ENCODE measurements around the gene NOL6. TPM values are rescaled to one million over a fixed set of nuclear protein-coding genes. Genes with fewer than 3 reads are reported as not detected.

NOL6 gene
- total and polyA plus RNA-seq, 2 of the 13 experiments (the other 11 are each of a cell fraction or from before 2014, with no cell fraction given) = 17.0 to 30.2 TPM

GRCh38 chr9:33440204-33440603 lies 33.5 kb downstream of the NOL6 start:
- Histone ChIP-seq H3K79me2 (ENCODE audit: insufficient read depth, low read length) (no peaks in the 10 kb centered on the region), H3K9me3 (ENCODE audit: low read length) (no peaks in the 10 kb centered on the region), H3K4me1 (ENCODE audit: insufficient read depth, low read length) (peaks cover 38% of the 10 kb centered on the region), H3K4me2 (ENCODE audit: low read depth, low read length) (no peak overlapping the region), H3K36me3 (replicated peaks in 1 of 2; ENCODE audit: control insufficient read depth in 1 of 2, insufficient read depth in 2 of 2, low read length in 2 of 2) (no peaks in the 10 kb centered on the region), H3K9ac (ENCODE audit: insufficient read depth, low read depth, low read length) (no peak overlapping the region), H3K4me3 (replicated peaks in 1 of 3; ENCODE audit: insufficient read depth in 1 of 3, low read depth in 2 of 3, low read length in 3 of 3) (no peak overlapping the region), H2AFZ (ENCODE audit: low read length) (no peak overlapping the region), H3K27me3 (ENCODE audit: control insufficient read depth in 1 of 2, insufficient read depth in 2 of 2, low read length in 2 of 2) (peaks cover 2 to 24% of the 10 kb centered on the region in 2 experiments; a peak in 4 of 5 replicates), H4K20me1 (ENCODE audit: insufficient read depth, low read length) (no peaks in the 10 kb centered on the region), H3K27ac (ENCODE audit: extremely low read length, insufficient read depth, low read length) (no peak overlapping the region)
- DNase-seq (ENCODE audit: low spot score) (no peak), ATAC-seq (no peak), FAIRE-seq (no peak)
- POLR2A ChIA-PET = interaction anchor here (1.0 kb wide), 1 partner anchor 33 kb away, joined by 3 read pairs; the partner anchor contains the start of gene NOL6
- 90% methylated on average over 7 of the region's 7 CpGs for WGBS (ENCODE audit: low lambda C conversion rate)
- no TSS peak for BruUV-seq (replicated peaks)
- in situ Hi-C loops (cut with HindIII; ENCODE audit: extremely low pct_ligation_motif_present, low pct_unique_long_range_greater_than_20kb) (no loop called here), intact Hi-C loops (cut with micrococcal nuclease; ENCODE audit: unreplicated experiment) (no loop called here)
- no peak for TF ChIP-seq GATA4 (IDR thresholded peaks at IDR 0.05; ENCODE audit: borderline replicate concordance, low read depth)
- no peak for TF ChIP-seq ADNP (CRISPR knock-in tag; IDR thresholded peaks at IDR 0.05)
- no peak for TF ChIP-seq MIXL1 (CRISPR knock-in tag; IDR thresholded peaks at IDR 0.05)
- no peak for TF ChIP-seq TERF1 (CRISPR knock-in tag; IDR thresholded peaks at IDR 0.05)
- no peak for TF ChIP-seq UBTF (CRISPR knock-in tag; IDR thresholded peaks at IDR 0.05)
- TF ChIP-seq PRMT3 (CRISPR knock-in tag; IDR thresholded peaks at IDR 0.05; ENCODE audit: borderline replicate concordance, low read depth) = no peak
- no peak for TF ChIP-seq SMAD3 (CRISPR knock-in tag; IDR thresholded peaks at IDR 0.05)
- TF ChIP-seq SNRNP70 (IDR thresholded peaks at IDR 0.05; ENCODE audit: low read depth, low read length) = no peak
- CTCF ChIA-PET (ENCODE audit: low intra/inter-chr PET ratio, low total read pairs) = no interaction called here

Data from HepG2 (cell line).